DND-41 (cell line): ENCODE measurements around the gene PGRMC1.

Experiments
- EZH2 ChIP-seq: IDR thresholded peaks from 3 replicates; pipeline ENCODE4 v1.6.1; 2012; ENCODE audit warnings: borderline replicate concordance, low read depth, mild to moderate bottlenecking, moderate library complexity, low read length, inconsistent platforms; ENCODE audit not compliant: severe bottlenecking
- TF ChIP-seq, protein P1 (sequence below): IDR thresholded peaks from 2 replicates; pipeline ENCODE4 v1.5.1; 2012; ENCODE audit warnings: borderline replicate concordance, low read length, moderate library complexity, mild to moderate bottlenecking; ENCODE audit not compliant: poor library complexity, severe bottlenecking; ENCODE audit errors: extremely low read depth

DNA sequence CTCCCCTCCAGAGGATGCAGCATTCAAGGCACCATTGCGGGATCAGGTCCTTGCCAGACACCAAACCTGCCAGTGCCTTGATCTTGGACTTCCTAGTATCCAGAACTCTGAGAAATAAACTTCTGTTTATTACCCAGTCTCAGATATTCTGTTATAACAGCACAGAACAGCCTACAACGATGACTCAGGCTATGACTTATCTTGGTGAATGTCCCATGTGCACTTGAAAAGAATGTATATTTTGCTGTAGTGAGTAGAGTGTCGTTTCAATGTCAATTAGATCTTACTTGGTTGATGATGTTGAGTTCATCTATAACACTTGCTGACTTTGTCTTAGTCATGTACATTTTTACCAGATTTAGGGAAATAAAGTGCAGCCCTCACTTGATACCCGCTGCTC lies 34.5 kb upstream of the PGRMC1 start:
- TF ChIP-seq, protein P1, sequence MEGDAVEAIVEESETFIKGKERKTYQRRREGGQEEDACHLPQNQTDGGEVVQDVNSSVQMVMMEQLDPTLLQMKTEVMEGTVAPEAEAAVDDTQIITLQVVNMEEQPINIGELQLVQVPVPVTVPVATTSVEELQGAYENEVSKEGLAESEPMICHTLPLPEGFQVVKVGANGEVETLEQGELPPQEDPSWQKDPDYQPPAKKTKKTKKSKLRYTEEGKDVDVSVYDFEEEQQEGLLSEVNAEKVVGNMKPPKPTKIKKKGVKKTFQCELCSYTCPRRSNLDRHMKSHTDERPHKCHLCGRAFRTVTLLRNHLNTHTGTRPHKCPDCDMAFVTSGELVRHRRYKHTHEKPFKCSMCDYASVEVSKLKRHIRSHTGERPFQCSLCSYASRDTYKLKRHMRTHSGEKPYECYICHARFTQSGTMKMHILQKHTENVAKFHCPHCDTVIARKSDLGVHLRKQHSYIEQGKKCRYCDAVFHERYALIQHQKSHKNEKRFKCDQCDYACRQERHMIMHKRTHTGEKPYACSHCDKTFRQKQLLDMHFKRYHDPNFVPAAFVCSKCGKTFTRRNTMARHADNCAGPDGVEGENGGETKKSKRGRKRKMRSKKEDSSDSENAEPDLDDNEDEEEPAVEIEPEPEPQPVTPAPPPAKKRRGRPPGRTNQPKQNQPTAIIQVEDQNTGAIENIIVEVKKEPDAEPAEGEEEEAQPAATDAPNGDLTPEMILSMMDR = no peak
- no peak for TF ChIP-seq EZH2
